Medulla oblongata (tissue), 1 donor: ENCODE results near the gene OGDHL.
"Not testable (repeated sequence)": the region's sequence is repeated elsewhere in the genome, so short reads cannot be mapped to it uniquely, and the experiment has no call there.

Experiments
- DNase-seq: peaks from one replicate; pipeline ENCODE4 v3.0.0-alpha.2; 2015; ENCODE audit errors: extremely low spot score

The OGDHL gene

DNA sequence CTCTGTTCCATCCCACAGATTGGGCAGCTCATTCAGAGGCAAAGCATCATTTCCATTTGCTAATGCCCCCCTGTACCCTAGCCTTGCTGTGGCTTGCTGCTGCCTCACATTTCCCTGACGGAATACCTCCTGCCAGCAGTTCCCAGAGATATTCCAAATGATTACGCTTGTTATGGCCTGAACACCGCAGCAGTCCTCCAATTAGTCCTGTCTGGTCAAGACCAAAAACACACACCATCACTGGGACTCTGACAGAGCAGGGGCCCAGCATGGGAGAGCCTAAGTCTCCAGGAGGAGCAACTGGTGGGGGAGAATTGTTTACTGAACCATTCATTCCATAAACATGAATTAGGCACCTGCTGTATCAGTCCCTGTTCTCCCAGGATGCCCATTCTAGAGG, 6.1 kb downstream of the OGDHL start:
- DNase-seq: no peak

DNA sequence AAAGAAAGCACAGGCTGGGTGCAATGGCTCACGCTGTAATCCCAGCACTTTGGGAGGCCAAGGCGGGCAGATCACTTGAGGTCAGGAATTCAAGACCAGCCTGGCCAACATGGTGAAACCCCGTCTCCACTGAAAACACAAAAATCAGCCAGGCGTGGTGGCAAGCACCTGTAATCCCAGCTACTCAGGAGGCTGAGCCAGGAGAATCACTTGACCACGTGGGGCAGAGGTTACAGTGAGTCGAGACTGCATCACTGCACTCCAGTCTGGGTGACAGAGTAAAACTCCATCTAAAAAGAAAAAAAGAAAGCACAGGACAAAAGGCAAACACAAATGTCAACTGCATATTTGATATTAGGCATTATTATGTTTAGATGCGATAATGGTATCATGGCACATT, 7.2 kb downstream of the OGDHL start:
- DNase-seq: not testable (repeated sequence)

DNA sequence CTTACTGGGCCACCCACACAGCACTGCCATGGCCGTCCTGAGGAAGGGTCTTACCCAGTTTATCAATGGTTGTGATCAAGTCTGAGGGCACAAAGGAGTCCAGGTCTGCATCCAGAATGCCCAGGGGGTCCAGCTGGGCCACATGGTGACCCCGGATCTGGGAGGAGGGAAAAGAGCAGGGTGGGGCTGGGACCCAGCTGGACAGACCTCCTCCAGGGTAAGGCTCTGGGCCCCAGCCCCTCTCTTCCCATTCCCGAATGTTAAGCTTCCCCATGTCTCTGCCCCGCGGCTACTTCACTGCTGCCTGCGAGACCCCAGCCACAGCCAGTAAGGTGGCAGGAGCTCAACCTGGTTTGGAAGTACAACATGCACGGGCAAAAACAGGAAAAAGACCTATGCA, 9.5 kb downstream of the OGDHL start:
- DNase-seq: no peak

DNA sequence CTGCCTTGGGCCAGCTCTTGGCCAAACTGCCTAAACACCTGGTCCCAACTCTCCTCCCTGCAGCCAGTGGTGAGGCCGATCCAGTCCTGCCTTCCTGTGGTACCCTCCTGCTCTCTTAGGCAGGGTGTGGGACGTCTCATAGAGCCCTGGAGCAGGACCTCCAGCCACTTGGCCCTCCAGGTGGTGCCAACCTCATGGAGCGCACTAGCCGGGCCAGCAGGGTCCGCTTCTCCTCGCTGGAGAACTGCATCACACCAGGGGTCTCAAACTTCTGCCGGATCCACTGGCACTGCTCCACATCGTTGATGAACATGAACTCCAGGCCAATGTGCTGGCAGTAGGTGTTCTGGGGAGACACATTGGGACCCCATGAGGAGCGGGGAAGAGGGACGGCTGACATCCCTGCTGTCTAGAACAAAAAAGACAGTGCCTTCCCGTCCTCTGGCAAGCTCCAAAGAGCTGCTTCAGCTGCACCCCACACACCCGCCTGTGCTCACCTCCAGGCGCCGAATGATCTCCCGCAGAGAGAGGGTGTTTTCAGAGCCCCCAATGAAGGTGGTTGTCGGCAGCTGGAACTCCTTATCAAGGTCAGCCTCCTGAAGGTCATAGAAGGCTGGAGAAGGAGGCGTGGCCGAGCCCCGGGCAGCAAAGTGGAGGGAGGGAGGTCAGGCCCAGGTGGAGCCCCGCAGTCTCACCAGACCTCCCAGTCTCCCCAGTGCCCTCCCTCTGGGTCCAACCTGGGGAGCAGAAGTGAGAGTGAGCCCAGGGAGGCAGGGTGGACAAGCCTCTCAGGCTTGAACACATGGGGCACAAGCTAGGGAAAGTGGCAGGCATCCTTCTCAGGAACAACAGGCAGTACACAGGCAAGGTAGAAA, 10.2 kb downstream of the OGDHL start:
- no peak for DNase-seq

DNA sequence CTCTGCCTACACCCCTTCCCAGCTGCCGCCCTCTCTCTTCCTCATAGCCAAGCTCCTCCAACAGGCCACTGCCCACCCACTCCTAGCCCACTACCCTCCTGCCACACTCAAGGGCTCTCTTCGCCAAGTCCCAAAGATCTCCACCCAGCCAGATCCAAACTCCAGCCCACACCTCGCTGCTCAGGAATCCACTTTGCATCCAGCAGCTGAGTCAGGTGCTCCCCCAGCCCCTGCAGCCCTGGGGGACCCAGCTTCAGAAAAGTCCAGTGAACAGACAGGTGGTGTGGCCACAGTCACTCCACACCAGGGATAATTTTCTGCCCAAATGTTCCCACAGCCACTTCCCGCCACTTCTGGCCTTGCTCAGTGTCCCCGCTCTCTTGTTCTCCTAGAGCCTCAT, 10.9 kb downstream of the OGDHL start:
- DNase-seq: no peak

DNA sequence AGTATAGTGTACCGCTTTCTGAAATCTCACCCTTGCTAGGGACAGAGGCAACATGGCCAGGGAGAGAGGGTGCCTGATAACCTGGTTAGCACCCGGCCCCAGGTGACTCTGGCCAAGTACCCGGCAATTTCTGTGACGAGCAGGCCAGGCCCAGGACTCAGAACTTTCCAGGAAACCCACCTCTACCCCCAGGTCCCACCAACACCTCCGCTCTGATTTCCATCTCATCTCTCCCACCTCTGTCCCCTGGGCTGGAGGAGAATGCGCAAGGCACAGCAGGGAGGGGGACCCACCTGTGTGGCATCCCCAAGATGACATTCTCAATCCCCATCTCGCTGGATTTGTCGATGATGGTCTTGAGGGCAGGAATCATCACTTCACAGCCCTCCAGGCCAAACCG, 11.6 kb downstream of the OGDHL start:
- no peak for DNase-seq

DNA sequence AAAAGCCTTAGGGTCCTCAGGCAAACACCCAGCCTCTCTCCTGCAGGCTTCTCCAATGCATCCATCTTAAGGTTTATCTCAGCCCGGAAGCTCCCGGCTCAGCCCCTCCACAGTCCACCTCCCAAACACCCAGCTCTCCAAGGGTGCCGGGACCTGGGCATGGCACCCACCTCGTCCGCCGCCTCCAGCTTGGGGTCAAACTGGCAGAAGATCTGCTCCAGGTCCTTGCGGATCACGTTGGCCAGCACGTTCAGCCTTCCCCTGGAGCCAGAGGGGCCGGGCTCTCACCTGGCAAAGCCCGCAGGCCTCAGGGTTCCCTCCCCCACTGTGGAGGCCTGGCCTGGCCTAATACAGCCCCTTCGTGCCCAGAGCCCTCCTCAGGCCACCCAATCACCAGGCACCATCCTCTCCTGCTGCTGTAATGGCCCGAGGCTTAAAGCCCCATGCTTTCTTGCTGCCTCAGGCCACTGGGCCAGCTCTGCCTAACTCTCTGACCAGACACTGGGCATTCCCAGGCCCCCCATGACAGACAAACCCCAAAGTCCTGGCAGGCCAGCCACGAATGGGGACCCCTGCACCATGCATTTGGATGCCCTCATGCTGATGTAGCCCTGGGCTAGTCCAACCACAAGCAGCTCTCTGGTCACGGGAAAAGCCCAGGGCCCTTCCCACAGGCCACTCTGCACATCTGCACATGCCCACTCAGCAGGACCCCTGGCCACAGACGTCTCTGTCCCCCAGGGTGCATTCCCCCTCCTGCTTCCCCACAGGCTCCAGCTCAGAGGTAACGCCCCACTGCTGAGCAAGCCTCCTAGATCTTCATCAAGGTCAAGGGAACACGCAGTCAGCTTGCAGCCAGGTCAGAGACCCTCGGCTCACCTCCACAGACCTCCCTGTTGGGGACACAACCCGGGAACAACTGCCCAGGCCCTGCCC, 12.3 kb downstream of the OGDHL start:
- DNase-seq: no peak

DNA sequence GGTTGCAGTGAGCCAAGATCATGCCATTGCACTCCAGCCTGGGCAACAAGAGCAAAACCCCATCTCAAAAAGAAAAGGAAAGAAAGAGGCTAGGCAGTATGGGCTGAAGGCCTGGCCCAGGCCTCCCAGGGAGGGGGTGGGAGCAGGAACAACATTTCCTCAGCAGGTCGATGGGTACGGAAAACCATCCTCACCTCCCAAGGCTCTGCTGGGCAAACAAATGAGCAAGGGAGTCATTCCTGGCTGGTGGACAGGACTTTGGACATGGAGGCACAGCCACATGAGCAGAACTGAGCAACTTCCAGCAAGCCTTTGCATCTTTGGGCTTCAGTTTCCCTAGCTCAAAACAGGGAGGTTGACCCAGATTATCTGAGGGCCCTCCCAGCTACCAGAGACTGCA, 13.0 kb downstream of the OGDHL start:
- DNase-seq: no peak

DNA sequence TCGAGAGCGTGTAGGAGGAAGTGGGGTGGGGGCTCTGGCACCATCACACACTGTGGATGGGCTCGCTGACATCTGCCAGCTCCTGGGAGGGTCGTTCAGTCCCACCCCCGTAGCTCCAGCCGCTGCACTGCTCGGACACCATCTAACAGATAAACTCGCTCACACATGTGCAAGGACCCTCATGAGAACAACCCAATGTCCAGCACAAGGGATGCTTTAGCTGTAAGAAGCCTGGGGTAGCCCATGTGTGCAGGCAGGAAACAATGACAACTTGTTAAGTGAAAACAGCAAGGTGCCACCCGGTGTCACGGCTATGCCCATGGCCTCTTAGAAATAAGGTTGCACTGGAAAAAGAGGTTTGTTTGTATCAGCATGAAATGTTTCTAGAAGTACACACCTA, 14.1 kb downstream of the OGDHL start:
- no peak for DNase-seq

DNA sequence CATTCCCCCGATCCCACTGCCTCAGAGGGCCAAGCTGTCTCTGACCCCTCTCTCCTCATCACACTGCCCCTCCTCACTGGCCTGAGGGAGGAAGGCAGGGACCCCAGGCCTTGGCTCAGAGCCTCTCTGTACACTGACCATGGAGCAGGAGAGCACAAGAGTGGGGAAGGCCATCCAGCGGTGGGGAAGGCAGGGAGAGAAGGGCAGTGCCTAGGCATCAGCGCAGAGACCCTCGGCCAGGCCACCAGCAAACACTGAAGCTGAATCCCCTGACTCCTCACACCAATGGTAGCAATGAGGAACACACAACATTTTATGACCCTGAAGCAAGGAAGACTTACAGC, 14.8 kb downstream of the OGDHL start:
- no peak for DNase-seq

DNA sequence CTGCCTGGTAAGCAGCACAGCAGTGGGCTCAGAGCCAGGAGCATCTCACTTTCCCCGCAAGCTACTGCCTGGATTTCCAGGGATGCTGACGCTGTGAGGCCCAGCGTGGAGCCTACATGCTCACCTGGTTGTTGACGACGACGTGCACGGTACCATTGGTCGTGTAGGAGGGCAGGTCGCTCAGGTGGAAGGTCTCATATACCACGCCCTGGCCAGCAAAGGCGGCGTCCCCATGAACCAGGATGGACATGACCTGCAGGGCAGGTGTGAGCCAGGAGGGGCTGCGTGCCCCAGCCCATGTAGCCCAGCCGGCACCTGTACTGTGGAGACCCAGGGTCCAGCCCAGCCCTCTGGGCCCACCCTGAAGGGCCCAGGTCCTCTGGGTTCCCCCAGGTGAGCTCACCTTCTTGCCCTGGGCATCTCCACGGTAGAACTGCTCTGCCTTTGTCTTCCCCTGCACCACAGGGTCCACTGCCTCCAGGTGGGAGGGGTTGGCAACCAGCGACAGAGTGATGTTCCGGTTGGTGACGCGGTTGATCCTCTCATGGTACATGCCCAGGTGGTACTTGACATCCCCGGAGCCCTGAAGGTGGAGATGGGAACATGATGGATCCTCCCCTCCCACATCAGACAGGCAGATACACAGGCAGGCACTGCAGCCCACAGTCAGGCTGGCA, 15.4 kb downstream of the OGDHL start:
- DNase-seq: no peak

DNA sequence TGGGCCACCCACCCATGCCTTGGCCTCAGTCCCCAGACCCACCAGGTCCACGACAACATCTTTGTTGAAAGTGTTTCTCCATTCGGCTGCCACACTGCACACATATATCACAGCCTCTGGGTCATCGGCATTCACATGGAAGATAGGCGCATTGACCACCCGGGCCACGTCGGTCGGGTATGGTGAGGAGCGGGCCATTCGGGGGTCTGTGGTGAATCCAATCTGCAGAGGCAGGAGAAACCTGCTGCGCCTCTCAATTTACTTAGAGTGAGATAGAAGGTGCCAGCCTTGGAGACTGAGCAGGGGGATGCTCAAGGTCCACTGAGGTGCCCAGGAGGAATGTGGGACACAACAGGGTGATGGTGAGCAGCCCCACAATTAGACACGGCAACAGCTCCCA, 16.4 kb downstream of the OGDHL start:
- DNase-seq: no peak

DNA sequence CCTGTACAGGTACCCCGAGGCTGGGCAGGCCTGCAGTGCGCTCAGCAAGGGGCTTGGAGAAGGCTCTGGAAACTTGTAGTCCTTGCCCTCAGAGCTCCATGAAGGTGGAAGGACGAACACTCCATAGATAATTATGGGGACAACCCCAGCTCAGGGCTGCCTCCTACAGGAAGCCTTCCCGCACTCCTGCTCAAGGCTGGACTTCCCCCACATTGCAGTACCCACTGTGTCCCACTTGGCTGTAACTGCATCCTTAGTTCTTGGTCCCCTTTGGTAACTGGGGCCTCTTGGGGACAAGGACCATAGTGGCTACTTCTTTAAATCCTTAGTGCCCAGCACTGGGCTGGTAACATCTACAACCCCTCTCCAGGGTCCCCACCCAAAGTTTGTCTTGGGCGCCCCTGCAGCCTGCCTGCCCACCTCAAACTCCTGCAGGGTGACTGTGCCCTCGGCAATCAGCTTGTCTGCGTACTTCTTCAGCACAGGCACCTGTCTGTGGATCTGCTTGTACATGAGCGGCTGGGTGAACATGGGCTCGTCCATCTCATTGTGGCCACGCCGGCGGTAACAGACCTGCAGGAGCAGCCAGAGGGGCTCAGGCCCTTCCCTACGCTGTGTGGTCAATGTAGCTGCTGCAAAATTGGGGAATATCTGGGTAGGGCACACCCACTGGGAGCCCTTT, 17.1 kb downstream of the OGDHL start:
- DNase-seq: no peak

DNA sequence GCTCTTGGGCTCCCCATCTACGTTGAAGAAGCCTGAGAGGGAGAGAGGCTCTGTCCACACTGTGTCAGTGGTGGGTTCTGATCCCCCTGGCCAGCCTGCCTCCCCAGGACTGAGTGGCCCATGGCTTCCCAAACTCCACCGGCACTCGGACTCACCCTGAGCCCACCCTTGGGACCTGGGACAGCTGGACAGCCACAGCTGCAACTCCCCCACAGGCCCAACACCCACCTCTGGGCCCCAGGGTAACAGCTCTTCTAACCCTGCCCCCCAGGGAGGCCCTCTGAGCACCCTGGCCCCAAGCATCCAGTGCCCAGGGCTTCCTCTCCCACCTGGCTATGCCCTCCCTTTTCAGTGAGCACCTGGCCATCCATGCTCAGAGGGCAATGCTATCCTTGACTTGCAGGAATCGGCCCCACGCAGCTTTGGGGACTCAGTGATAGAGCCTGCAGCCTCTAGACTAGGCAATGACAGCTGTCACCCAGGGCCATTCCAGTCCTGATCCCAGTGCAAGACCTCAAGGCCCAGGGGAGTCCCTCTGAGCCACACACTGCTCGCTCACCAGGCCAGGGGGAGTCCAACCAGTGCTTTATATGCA, 17.9 kb downstream of the OGDHL start:
- no peak for DNase-seq

DNA sequence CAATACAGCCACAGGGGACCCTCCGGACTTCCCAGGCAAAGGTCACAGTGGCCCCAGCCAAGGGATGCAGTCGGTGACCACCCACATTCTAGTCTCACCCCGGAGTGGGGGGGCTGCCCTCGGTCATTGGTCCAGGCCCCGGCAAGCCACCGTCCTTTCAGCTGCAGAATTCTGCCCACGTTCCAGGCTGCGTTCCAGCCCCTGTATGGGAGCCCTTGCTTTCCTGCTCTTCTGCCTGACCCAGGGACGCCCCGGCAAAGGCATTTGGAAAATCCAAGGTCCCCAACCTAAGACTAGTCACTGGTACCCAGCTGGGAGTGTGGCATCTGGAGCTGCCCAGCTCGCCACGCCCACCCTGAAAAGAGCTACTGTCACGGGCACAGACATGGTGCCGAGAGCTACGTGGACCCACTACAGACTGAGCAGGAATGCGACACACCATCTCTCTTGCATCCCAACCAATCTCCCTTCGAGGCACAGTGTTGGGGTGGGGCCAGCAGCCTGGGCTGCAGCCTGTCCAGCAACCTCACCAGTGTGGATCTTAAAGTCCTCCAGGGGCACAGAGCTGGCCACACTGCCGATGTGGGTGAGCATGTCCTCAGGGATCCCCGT, 18.6 kb downstream of the OGDHL start:
- no peak for DNase-seq

DNA sequence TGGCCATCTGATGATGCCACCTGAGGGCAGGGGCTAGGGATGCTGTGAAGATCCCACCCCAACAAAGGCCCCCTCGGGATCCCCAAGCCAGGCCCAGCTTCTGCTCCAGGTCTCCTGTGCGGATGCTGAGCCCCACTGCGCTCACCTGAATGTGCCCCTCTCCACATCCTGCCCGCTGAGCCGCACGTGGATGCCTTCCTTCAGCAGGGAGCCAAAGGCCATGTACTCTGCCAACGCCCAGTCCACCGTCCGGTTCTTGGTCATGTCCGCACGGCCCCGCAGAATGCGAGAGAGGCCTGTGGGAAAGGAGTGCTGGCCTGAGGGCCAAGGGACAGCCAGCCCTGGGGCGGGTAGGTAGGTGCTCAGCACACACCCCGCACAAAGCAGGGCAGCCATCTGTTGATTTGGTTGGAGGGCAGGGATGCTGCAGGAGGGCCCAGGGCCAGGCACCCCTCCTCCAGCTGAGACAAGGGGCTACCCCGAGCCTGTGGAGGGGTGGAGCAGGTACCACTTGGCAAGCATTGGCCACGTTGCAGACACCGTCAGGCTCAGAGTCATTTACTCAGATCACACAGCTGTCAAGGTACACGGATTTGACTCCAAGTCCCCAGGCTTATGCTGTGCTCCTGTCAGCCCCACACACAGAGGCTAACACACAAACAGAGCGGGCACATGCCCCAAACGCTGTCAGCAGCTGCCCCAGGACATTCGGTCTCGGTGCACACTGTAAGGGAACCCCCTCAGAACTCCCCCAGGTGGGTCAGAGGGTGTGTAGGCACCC, 19.2 kb downstream of the OGDHL start:
- DNase-seq: no peak

DNA sequence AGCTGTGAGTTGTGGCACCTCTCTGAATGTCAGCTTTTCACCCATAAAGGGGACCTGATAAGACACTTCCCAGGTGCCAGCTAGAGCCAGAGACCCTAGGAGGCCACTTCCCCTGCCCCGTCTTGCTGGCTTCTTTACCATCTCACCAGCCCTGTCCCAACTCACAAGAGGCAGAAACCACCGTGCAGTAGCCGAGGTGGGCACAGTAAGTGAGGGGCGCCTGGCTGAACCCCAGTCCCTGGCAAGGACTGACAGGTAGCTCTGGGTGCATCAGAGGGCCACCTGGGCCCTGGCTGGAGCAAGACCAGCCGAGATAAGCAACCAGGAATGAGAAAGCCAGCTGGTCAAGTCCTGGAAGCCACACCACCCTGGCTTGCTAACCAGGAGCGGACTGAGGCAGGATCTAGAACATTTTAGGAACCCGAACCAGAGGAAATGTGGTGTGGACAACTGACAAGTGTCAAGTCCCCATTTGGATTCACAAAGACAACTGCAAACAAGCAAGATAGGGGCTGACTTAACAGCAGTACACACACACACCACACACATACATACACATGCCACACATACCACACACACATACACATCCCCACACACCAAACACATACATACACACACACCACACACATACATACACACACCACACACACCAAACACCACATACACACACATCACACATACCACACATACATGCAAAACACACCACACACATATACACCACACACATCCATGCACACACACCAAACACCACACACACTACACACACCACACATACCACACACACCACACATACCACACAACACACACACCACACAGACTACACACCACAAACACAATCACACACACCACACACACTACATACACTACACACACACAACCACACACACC, 20.8 kb downstream of the OGDHL start:
- no peak for DNase-seq

DNA sequence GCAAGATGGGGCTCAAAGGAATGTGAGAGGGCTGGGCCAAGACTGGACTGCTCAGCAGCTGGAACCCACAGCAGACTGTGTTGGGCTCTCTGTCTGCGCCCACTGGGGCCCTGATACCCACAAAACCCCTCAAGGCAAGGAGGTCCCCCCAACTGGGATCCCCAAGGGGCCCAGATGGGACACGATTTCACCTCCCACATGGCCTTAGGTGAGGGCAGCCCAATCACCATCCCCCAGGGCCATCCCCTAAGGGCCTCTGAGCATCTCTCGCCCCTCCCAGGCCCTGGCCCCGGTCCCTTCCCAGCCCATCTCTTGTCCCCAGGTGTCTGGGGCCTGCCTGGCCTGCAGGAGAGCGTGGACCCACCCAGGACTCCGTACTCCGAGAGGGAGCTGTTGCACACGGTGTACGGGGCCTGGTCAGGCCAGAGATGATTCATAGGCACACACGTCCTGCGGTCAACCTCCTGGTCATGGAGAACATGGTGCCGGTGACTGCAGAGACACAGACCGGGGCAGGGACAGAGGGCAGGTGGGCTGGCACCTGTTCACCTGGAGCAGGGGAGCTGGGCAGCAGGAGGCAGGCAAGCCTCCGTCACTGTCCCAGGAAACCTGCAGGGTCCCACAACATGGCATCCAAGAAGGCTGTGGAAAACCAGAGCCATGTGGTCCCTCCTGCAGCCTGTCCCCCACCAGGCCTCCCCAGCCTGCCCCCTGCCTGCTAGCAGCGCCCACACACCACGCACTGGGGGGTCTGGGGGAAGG, 21.6 kb downstream of the OGDHL start:
- no peak for DNase-seq
